Measurements from ENCODE around the gene UBE2E1.
A peak's percentile ranks its signal among the peaks of the same experiment; 100 is the strongest.

The UBE2E1 gene

DNA sequence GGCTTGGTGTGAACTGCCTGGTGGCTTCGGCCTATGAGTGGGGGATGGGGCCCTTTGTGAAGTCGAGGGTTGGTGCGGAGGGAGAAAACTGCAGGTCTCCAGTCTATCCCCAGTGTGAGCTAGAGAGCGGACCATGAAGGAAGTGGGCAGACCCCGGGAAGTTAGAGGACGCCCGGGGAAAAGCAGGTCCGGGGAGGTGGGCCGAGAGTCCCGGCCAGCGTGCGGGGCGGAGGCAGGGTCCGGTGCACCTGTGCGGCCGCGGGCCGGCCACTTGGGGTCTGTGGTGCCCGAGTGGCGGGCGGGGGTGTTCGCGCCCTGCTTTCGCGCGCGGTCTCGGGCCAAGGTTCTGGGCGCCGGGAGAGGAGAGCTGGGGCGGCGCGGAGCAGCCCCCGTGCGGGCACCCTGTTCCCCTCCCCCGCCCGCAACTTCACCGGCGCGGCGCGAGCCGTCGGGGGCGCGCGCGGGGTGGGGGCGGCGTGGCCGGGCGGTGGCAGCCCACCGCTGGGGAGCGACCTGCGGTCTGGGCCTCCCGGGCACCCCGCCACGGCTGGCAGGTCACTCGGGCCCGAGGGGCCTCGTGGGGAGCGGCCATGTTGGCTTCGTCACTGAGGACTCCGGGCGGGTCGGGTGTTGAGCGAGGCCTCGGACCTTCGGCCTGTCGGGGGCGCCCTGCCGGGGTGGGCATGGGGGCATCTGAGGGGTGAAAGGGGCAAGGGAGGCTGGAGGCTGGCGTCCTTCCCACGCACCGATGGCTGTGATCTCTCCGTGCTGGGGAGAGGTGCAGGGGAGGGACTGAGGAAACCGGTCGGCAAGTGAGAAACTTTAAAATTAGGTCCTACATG, 4.8 kb downstream of the UBE2E1 start:
- ChIA-PET CTCF (interaction anchor here (1.2 kb wide), 1 partner anchor 78 kb away, joined by 4 read pairs; no protein-coding TSS in a partner anchor), POLR2A (interaction anchor here (0.6 to 1.1 kb wide), 3 partner anchors 51 to 106 kb away, joined by 3 to 9 read pairs (median 3); partner anchors contain the start of genes NKIRAS1 and RPL15)
- DNase-seq (ENCODE audit: extremely low spot score) = peak; percentile 63
- no peak for TF ChIP-seq SUZ12 (IDR thresholded peaks at IDR 0.05)
- peak; percentile 95 for TF ChIP-seq L3MBTL2 (conservative IDR thresholded peaks at IDR 0.05)
- TF ChIP-seq FOXM1 (IDR thresholded peaks at IDR 0.05; ENCODE audit: borderline replicate concordance) = peak; percentile 70

DNA sequence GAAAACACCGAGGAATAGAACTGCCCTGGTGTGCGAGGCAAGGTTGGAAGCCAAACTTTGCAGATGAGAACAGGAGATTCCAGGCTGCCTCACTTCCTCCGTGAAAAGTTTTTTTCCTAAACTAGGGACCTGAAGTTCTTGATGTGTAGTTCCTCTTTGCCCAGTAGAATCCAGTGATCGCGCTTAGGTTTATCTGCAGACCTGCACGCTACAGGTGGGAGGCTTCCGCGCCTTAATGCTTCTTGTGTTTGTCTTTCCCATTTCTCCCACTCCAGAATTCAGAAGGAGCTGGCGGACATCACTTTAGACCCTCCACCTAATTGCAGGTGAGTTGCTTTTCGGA, 5.4 kb downstream of the UBE2E1 start:
- ChIA-PET POLR2A (interaction anchor here (0.6 to 1.1 kb wide), 2 partner anchors 106 to 162 kb away, joined by 3 to 9 read pairs; partner anchors contain the start of genes NKIRAS1 and RPL15), CTCF (interaction anchor here (1.2 kb wide), 1 partner anchor 78 kb away, joined by 4 read pairs; no protein-coding TSS in a partner anchor)
- no peak for TF ChIP-seq CTBP1 (IDR thresholded peaks at IDR 0.05; ENCODE audit: borderline replicate concordance)
- TF ChIP-seq L3MBTL2 (conservative IDR thresholded peaks at IDR 0.05) = no peak
- TF ChIP-seq LEF1 (IDR thresholded peaks at IDR 0.05; ENCODE audit: borderline replicate concordance) = no peak
- TF ChIP-seq FOXM1 (IDR thresholded peaks at IDR 0.05; ENCODE audit: borderline replicate concordance) = no peak
- no peak for TF ChIP-seq ARNT (IDR thresholded peaks at IDR 0.05)
- TF ChIP-seq NFRKB (IDR thresholded peaks at IDR 0.05) = no peak
- TF ChIP-seq TARDBP (IDR thresholded peaks at IDR 0.05) = no peak
- TF ChIP-seq FOXA1 (IDR thresholded peaks at IDR 0.05) = no peak
- TF ChIP-seq ELF4 (IDR thresholded peaks at IDR 0.05) = no peak
- no peak for TF ChIP-seq BHLHE40 (IDR thresholded peaks at IDR 0.05; ENCODE audit: borderline replicate concordance)
- TF ChIP-seq SUZ12 (IDR thresholded peaks at IDR 0.05) = no peak
- TF ChIP-seq SP1 (IDR thresholded peaks at IDR 0.05) = no peak
- TF ChIP-seq FOXK2 (IDR thresholded peaks at IDR 0.05) = no peak
- TF ChIP-seq HDGF (IDR thresholded peaks at IDR 0.05; ENCODE audit: borderline replicate concordance) = no peak
- no peak for TF ChIP-seq ZNF384 (IDR thresholded peaks at IDR 0.05)
- no peak for DNase-seq (ENCODE audit: extremely low spot score)

DNA sequence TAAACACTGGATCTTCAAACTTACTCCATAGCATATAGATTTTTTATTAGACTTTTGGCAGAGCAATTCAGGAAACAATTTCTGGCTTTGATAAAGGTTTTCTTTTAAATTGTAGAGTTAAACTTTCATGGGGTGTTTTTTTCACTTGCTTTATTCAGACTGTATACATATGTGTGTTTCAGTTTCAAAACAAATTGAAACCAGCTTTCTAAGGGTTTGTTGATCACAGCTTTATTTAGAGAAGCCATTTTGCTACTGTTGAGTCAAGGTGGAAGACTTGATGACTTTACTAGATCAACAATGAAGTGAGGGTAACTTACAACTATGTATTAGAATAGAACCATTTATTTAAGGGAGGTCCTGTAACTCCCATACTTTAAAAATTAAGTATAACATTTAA, 6.2 kb downstream of the UBE2E1 start:
- ChIA-PET POLR2A (interaction anchor here (0.6 to 1.1 kb wide), 2 partner anchors 105 to 163 kb away, joined by 3 to 9 read pairs; partner anchors contain the start of genes NKIRAS1 and RPL15), CTCF (no interaction called here)
- no peak for TF ChIP-seq LEF1 (IDR thresholded peaks at IDR 0.05; ENCODE audit: borderline replicate concordance)
- TF ChIP-seq, protein P1, sequence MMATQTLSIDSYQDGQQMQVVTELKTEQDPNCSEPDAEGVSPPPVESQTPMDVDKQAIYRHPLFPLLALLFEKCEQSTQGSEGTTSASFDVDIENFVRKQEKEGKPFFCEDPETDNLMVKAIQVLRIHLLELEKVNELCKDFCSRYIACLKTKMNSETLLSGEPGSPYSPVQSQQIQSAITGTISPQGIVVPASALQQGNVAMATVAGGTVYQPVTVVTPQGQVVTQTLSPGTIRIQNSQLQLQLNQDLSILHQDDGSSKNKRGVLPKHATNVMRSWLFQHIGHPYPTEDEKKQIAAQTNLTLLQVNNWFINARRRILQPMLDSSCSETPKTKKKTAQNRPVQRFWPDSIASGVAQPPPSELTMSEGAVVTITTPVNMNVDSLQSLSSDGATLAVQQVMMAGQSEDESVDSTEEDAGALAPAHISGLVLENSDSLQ (IDR thresholded peaks at IDR 0.05) = no peak
- no peak for TF ChIP-seq FOXM1 (IDR thresholded peaks at IDR 0.05; ENCODE audit: borderline replicate concordance)
- no peak for TF ChIP-seq NFRKB (IDR thresholded peaks at IDR 0.05)
- no peak for TF ChIP-seq ELF4 (IDR thresholded peaks at IDR 0.05)
- no peak for TF ChIP-seq SUZ12 (IDR thresholded peaks at IDR 0.05)
- no peak for TF ChIP-seq FOXK2 (IDR thresholded peaks at IDR 0.05)
- no peak for TF ChIP-seq TARDBP (IDR thresholded peaks at IDR 0.05)
- TF ChIP-seq SP1 (IDR thresholded peaks at IDR 0.05) = no peak
- TF ChIP-seq HDGF (IDR thresholded peaks at IDR 0.05; ENCODE audit: borderline replicate concordance) = no peak
- no peak for TF ChIP-seq FOXA1 (IDR thresholded peaks at IDR 0.05)
- TF ChIP-seq ARNT (IDR thresholded peaks at IDR 0.05) = no peak
- TF ChIP-seq ZNF384 (IDR thresholded peaks at IDR 0.05) = no peak
- TF ChIP-seq CTBP1 (IDR thresholded peaks at IDR 0.05; ENCODE audit: borderline replicate concordance) = no peak
- TF ChIP-seq L3MBTL2 (conservative IDR thresholded peaks at IDR 0.05) = no peak
- TF ChIP-seq BHLHE40 (IDR thresholded peaks at IDR 0.05; ENCODE audit: borderline replicate concordance) = no peak
- DNase-seq (ENCODE audit: extremely low spot score) = no peak

DNA sequence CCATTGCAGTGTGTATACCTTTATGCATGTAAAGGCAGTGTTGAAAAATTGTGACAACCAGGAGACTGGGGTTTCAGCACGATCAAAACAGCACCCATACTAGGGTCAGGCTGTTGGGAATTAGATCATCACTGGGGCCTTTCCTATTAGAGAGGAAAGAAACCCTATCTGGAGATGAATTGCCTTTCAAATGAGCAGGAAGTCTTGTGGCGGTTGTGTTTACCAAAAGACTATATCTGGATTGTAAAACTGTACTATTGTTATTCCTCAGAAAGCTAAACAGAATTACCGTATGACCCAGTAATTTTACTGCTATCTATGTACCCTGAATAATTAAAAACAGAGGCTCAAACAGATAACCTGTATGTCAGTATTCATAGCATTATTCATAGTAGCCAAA, 10.1 kb downstream of the UBE2E1 start:
- CTCF ChIA-PET = no interaction called here
- no peak for DNase-seq (ENCODE audit: extremely low spot score)
- POLR2A ChIA-PET = no interaction called here
- no peak for TF ChIP-seq LEF1 (IDR thresholded peaks at IDR 0.05; ENCODE audit: borderline replicate concordance)
- no peak for TF ChIP-seq ARNT (IDR thresholded peaks at IDR 0.05)
- TF ChIP-seq TARDBP (IDR thresholded peaks at IDR 0.05) = no peak
- no peak for TF ChIP-seq BHLHE40 (IDR thresholded peaks at IDR 0.05; ENCODE audit: borderline replicate concordance)
- no peak for TF ChIP-seq ELF4 (IDR thresholded peaks at IDR 0.05)
- TF ChIP-seq FOXM1 (IDR thresholded peaks at IDR 0.05; ENCODE audit: borderline replicate concordance) = no peak
- TF ChIP-seq HDGF (IDR thresholded peaks at IDR 0.05; ENCODE audit: borderline replicate concordance) = no peak
- TF ChIP-seq SUZ12 (IDR thresholded peaks at IDR 0.05) = no peak
- no peak for TF ChIP-seq FOXA1 (IDR thresholded peaks at IDR 0.05)
- TF ChIP-seq NFRKB (IDR thresholded peaks at IDR 0.05) = no peak
- no peak for TF ChIP-seq ZNF384 (IDR thresholded peaks at IDR 0.05)
- no peak for TF ChIP-seq L3MBTL2 (conservative IDR thresholded peaks at IDR 0.05)
- TF ChIP-seq FOXK2 (IDR thresholded peaks at IDR 0.05) = no peak
- TF ChIP-seq, protein P1 (IDR thresholded peaks at IDR 0.05) = no peak
- TF ChIP-seq SP1 (IDR thresholded peaks at IDR 0.05) = no peak
- TF ChIP-seq CTBP1 (IDR thresholded peaks at IDR 0.05; ENCODE audit: borderline replicate concordance) = no peak

DNA sequence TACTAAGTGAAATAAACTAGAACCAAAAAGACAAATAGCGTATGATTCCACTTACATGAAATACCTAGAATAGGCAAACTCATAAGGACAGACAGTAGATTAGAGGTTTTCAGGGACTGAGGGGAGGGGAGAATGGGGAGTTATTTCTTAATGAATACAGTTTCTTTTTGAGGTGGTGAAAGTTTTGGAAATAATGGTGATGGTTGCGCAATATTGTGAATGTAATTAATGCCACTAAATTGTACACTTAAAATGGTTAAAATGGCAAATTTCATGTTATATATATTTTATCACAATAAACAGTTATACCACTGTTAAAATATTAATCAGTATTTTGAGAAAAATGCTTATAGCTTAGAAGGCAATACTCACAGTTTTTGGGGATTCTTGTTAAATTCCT, 11.0 kb downstream of the UBE2E1 start:
- POLR2A ChIA-PET = no interaction called here
- CTCF ChIA-PET = interaction anchor here (1.0 kb wide), 1 partner anchor 17 kb away, joined by 3 read pairs; no protein-coding TSS in a partner anchor
- TF ChIP-seq L3MBTL2 (conservative IDR thresholded peaks at IDR 0.05) (no peak), ARNT (IDR thresholded peaks at IDR 0.05) (no peak), NFRKB (IDR thresholded peaks at IDR 0.05) (no peak), HDGF (IDR thresholded peaks at IDR 0.05; ENCODE audit: borderline replicate concordance) (no peak), ELF4 (IDR thresholded peaks at IDR 0.05) (no peak), CTBP1 (IDR thresholded peaks at IDR 0.05; ENCODE audit: borderline replicate concordance) (no peak), SP1 (IDR thresholded peaks at IDR 0.05) (no peak), TARDBP (IDR thresholded peaks at IDR 0.05) (no peak), FOXM1 (IDR thresholded peaks at IDR 0.05; ENCODE audit: borderline replicate concordance) (no peak), ZNF384 (IDR thresholded peaks at IDR 0.05) (no peak), FOXK2 (IDR thresholded peaks at IDR 0.05) (no peak), FOXA1 (IDR thresholded peaks at IDR 0.05) (no peak), LEF1 (IDR thresholded peaks at IDR 0.05; ENCODE audit: borderline replicate concordance) (no peak), SUZ12 (IDR thresholded peaks at IDR 0.05) (no peak), BHLHE40 (IDR thresholded peaks at IDR 0.05; ENCODE audit: borderline replicate concordance) (no peak)
- TF ChIP-seq, protein P1 (IDR thresholded peaks at IDR 0.05) = no peak
- DNase-seq (ENCODE audit: extremely low spot score) = no peak
